GM13977 (cell line): Measurements from ENCODE around the gene ARL16.

Experiments
- DNase-seq: peaks from one replicate; pipeline ENCODE4 v3.0.0; 2012; ENCODE audit warnings: low spot score
- in situ Hi-C: fragments of 300-500 bp; cut with MboI; formaldehyde crosslinking; loops from one replicate; pipeline ENCODE4 v1.12.0; 2022; ENCODE audit warnings: low sequenced_read_pairs, low pct_unique_long_range_greater_than_20kb, mixed read lengths, inconsistent platforms; ENCODE audit not compliant: unreplicated experiment
- TF ChIP-seq, protein P1 (sequence below): IDR thresholded peaks from 2 replicates; pipeline ENCODE4 v1.5.1; 2012; ENCODE audit warnings: mild to moderate bottlenecking, control low read depth; ENCODE audit not compliant: insufficient read depth; ENCODE audit errors: extremely low read depth, missing control alignments

The ARL16 gene

DNA sequence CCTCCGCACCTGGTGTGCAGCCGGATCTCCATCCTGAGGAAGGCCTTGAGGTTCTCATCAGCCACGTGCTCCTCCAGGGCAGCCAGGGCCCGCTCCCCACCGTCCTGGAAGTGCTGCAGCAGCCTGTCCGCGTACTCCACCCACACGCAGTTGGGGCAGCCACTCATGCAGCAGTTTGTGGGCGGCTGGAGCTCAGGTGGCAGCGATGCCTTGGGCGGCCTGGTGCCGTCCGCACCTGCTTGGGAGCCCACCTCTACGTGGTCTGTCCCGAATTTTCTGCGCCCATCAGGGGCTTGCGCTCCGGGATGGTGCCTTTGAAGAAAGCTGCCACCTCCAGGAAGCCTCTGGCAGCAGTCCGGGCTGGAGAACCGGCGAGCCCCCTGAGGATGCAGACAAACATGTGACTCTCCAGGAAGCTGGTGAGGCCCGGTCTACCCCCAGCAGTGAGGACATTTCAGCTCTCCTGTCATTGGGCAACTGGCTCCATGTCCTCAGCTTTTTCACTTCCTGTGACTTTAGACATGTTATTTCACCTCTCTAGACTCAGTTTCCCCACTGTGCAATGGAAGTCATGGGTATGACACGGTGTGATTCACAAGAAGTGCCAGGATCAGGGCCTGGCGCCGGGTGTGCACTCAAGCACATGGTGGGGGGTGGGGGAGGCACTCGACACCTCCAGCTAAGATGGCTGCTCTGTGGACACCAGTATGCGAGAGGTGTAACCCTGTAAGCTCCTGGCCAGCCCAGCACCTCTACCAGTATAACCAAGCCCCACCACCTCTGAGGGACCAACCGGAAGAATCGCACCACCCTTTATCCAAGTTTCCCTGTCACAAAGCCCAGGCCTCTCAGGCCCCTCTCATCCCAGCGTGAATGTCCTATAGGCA lies 18.1 kb downstream of the ARL16 start:
- TF ChIP-seq, protein P1, sequence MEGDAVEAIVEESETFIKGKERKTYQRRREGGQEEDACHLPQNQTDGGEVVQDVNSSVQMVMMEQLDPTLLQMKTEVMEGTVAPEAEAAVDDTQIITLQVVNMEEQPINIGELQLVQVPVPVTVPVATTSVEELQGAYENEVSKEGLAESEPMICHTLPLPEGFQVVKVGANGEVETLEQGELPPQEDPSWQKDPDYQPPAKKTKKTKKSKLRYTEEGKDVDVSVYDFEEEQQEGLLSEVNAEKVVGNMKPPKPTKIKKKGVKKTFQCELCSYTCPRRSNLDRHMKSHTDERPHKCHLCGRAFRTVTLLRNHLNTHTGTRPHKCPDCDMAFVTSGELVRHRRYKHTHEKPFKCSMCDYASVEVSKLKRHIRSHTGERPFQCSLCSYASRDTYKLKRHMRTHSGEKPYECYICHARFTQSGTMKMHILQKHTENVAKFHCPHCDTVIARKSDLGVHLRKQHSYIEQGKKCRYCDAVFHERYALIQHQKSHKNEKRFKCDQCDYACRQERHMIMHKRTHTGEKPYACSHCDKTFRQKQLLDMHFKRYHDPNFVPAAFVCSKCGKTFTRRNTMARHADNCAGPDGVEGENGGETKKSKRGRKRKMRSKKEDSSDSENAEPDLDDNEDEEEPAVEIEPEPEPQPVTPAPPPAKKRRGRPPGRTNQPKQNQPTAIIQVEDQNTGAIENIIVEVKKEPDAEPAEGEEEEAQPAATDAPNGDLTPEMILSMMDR, result no peak
- DNase-seq, result no peak
- in situ Hi-C loops, result no loop called here

DNA sequence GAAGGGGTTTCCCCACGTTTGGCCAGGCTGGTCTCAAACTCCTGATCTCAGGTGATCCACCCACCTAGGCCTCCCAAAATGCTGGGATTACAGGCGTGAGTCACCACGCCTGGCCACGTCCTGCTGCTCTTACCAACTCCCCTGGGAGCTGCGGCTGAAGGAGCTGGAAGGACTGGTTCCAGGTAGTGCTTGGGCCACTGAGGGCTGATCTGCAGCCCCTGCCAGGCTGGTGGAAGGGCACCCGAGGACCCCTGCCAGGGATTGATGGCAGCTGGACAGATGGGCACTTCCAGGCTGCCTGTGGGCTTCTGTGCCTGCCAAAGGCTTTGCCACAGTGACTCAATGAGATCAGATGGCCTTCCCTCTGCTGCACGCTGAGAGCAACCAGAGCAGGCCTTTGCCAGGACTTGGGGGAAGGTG lies 19.5 kb downstream of the ARL16 start:
- TF ChIP-seq, protein P1, result no peak
- DNase-seq, result no peak
- in situ Hi-C loops, result no loop called here

DNA sequence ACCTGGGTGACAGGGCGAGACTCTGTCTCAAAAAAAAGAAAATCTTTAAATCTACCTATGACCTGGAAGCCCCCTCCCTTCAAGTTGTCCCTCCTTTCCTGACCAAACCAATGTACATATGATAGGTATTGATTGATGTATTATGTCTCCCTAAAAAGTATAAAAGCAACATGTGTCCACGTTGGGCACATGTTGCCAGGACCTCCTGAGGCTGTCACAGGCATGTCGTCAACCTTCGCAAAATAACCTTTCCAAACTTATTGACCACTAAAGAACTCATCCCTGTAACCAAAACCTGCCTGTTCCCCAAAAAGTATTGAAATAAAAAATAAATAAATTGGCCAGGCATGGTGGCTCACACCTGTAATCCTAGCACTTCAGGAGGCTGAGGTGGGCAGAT lies 21.6 kb downstream of the ARL16 start:
- no peak for DNase-seq
- TF ChIP-seq, protein P1, result no peak
- in situ Hi-C loops, result no loop called here

DNA sequence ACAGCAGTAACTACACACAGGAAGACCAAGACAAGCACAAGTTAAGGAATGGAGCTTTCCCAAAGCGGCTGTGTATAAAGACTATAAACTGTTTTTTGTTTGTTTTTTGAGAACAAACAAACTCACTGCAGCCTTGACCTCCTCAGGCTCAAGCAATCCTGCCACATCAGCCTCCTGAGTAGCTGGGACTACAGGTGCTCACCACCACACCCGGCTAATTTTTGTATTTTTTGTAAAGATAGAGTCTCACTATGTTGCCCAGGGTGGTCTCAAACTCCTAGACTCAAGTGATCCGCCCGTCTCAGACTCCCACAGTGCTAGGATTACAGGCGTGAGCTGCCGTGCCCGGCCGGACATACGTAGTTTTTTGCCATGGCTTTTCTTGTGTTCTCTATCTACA lies 23.2 kb downstream of the ARL16 start:
- in situ Hi-C loops, result no loop called here
- no peak for DNase-seq
- TF ChIP-seq, protein P1, result no peak

DNA sequence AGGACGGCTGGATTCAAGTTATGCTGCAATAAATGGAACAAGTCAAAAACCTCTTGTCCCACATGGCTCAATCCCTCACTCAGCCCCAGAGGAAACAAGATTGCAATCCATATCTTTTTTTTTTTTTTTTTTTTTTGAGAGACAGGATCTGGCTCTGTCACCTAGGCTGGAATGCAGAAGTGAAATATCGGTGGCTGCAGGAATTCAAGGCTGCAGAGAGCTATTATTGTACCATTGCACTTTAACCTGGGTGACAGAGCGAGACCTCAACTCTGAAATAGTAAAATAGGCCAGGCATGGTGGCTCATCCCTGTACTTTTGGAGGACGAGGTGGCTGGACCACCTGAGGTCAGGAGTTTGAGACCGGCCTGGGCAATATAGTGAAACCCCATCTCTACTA lies 24.6 kb downstream of the ARL16 start:
- TF ChIP-seq, protein P1, result no peak
- DNase-seq, result no peak
- in situ Hi-C loops, result no loop called here

DNA sequence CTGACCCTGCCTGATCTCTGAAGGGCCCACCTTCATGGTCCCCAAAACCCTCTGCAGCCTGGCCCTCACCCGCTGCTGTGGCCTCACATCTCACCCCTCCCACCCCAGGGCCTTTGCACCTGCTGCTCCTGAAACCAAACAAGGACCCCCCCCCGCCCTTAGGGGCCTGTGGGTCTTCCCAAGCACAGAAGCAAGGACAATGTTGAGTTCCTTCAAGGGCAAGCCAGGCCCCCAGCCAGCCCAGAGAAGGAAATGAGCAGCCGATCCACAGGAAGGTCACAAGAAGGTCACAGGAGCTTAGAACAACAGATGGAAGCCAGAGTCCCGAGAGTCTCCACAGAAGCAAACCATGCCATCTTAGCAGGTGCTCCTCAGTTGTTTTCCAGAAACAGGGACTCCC lies 26.8 kb downstream of the ARL16 start:
- no peak for DNase-seq
- in situ Hi-C loops, result no loop called here
- TF ChIP-seq, protein P1, result no peak
